Prostate gland (tissue), 2 donors: ENCODE results near the gene FOXO4. TPM values are rescaled to one million over a fixed set of nuclear protein-coding genes. Genes with fewer than 3 reads are reported as not detected.

Experiments
- DNase-seq: peaks from one replicate; pipeline ENCODE4 v3.0.0-alpha.2; 2019; ENCODE audit warnings: low spot score
- H3K27ac ChIP-seq, 2 donors: fragments of 200-600 bp; sonication (generic); 2 replicates each; pipeline ENCODE4 v1.5.1; 2017 to 2019
- H3K27me3 ChIP-seq: fragments of 200-600 bp; sonication (generic); replicated peaks from 2 replicates; pipeline ENCODE4 v1.5.1; 2019; ENCODE audit not compliant: insufficient read depth
- H3K36me3 ChIP-seq, 2 donors: fragments of 200-600 bp; sonication (generic); 1 replicate in 1 of 2; 2 replicates in 1 of 2; pipeline versions ENCODE4 v1.5.1 to v1.8.1; 2017 to 2019
- H3K4me1 ChIP-seq: fragments of 200-600 bp; sonication (generic); replicated peaks from 2 replicates; pipeline ENCODE4 v1.5.1; 2019
- H3K4me3 ChIP-seq, 2 donors: fragments of 200-600 bp; sonication (generic); 2 replicates each; pipeline ENCODE4 v1.5.1; 2017 to 2019
- H3K9me3 ChIP-seq: fragments of 200-600 bp; sonication (generic); 2 replicates; pipeline ENCODE4 v1.5.1; 2017
- CTCF ChIP-seq, 4 experiments: fragments of 200-600 bp in 2 of 4; fragments of 450-650 bp in 2 of 4; sonication (generic) in 2 of 4; IDR thresholded peaks; 1 replicate in 3 of 4; 2 replicates in 1 of 4; pipeline ENCODE4 v1.5.1; 2016 to 2019; ENCODE audit warnings: antibody characterized with exemption in 4 of 4, mild to moderate bottlenecking in 2 of 4, moderate library complexity in 2 of 4
- POLR2A ChIP-seq: fragments of 450-650 bp; IDR thresholded peaks from one replicate; pipeline ENCODE4 v1.6.1; 2016; ENCODE audit warnings: antibody characterized with exemption, mild to moderate bottlenecking
- POLR2AphosphoS5 ChIP-seq: sonication (generic); formaldehyde crosslinking; IDR thresholded peaks from one replicate; pipeline ENCODE4 v1.6.1; 2017; ENCODE audit warnings: antibody characterized with exemption
- WGBS: methylation state at CpG from one replicate; pipeline ENCODE4 v1.1.5; 2018; 5-methylcytosine and 5-hydroxymethylcytosine counted together
- intact Hi-C: fragments of 100-400 bp; cut with DNase I; formaldehyde crosslinking; loops from one replicate; pipeline ENCODE4 v1.14.2; 2022
- total RNA-seq, 2 donors: library from RNA; depleted of rRNA; stranded (reverse); fragments of >200 nt; gene quantifications; one replicate each; pipeline ENCODE4 v1.1.0, GENCODE V29; 2016

Gene FOXO4
- total RNA-seq, 2 donors from 2014 or later, result 40.4 to 74.0 TPM

GRCh38 chrX:71103110-71103983 is 7.7 kb downstream of the FOXO4 start:
- DNase-seq, result no peak
- H3K4me1 ChIP-seq, result no peaks in the 10 kb centered on the region
- no peak overlapping the region for H3K27ac ChIP-seq
- no peaks in the 10 kb centered on the region for H3K36me3 ChIP-seq
- intact Hi-C loops, result no loop called here
- WGBS, result 34% methylated on average over 10 of the region's 10 CpGs
- no peak overlapping the region for H3K4me3 ChIP-seq
- no peaks in the 10 kb centered on the region for H3K9me3 ChIP-seq
- no peaks in the 10 kb centered on the region for H3K27me3 ChIP-seq
- TF ChIP-seq CTCF (IDR thresholded peaks at IDR 0.05) (no peak), POLR2AphosphoS5 (no peak), POLR2A (no peak)

GRCh38 chrX:71105628-71106027 is 10.0 kb downstream of the FOXO4 start:
- H3K4me1 ChIP-seq, result no peaks in the 10 kb centered on the region
- no peaks in the 10 kb centered on the region for H3K27me3 ChIP-seq
- 90% methylated on average over 3 of the region's 3 CpGs for WGBS
- no peak overlapping the region for H3K27ac ChIP-seq
- H3K9me3 ChIP-seq, result no peaks in the 10 kb centered on the region
- DNase-seq, result no peak
- no peaks in the 10 kb centered on the region for H3K36me3 ChIP-seq
- intact Hi-C loops, result no loop called here
- no peak for TF ChIP-seq POLR2A
- no peak for TF ChIP-seq POLR2AphosphoS5
- TF ChIP-seq CTCF (IDR thresholded peaks at IDR 0.05), result no peak
- H3K4me3 ChIP-seq, result no peak overlapping the region

GRCh38 chrX:71106427-71106826 is 10.8 kb downstream of the FOXO4 start, which contains the start of gene CXorf65:
TSS of gene CXorf65 (minus strand) at chrX:71106740. CDS start at chrX:71106556, 184 bp downstream.
- H3K27me3 ChIP-seq, result no peaks in the 10 kb centered on the region
- no peak within 1 kb of the TSS for H3K27ac ChIP-seq
- intact Hi-C loops, result no loop called here
- TF ChIP-seq POLR2AphosphoS5, result no peak
- no peak for TF ChIP-seq CTCF (IDR thresholded peaks at IDR 0.05)
- no peak for TF ChIP-seq POLR2A
- 100% methylated on average over 1 of the region's 1 CpG for WGBS
- H3K36me3 ChIP-seq, result no peaks in the 10 kb centered on the region
- no peak within 1 kb of the TSS for H3K4me3 ChIP-seq
- DNase-seq, result no peak
- no peaks in the 10 kb centered on the region for H3K9me3 ChIP-seq
- H3K4me1 ChIP-seq, result no peaks in the 10 kb centered on the region

DNA sequence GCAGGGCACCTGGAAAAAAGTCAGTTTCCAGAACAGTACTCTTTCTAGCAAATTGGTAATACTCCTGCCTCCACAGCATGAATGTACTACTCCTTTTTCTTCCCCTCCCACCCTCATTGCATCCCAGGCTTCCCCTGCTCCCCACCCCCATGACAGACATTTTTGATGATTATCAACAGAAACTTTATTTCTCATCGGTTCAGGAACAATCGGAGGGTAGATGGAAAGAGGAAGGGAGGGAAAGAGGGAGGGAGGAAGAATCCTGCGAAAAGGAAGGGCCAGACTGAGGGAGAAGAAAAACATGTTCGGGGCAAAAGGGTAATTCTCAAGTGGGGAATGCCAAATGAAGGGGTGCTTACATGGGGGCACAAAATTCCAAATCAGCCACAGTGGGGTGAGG is 11.6 kb downstream of the FOXO4 start:
- intact Hi-C loops, result no loop called here
- H3K4me1 ChIP-seq, result no peaks in the 10 kb centered on the region
- no peak for TF ChIP-seq POLR2A
- TF ChIP-seq POLR2AphosphoS5, result no peak
- no peak for TF ChIP-seq CTCF (IDR thresholded peaks at IDR 0.05)
- DNase-seq, result no peak
- 59% methylated on average over 4 of the region's 4 CpGs for WGBS
- no peaks in the 10 kb centered on the region for H3K36me3 ChIP-seq
- no peaks in the 10 kb centered on the region for H3K27me3 ChIP-seq
- no peak overlapping the region for H3K4me3 ChIP-seq
- no peak overlapping the region for H3K27ac ChIP-seq
- H3K9me3 ChIP-seq, result no peaks in the 10 kb centered on the region
